Kidney capillary endothelial cell (primary cell): ENCODE data around the gene NEDD4.
"Not testable (repeated sequence)": the region's sequence is repeated elsewhere in the genome, so short reads cannot be mapped to it uniquely, and the experiment has no call there.

Source experiments
- DNase-seq: peaks from one replicate; pipeline ENCODE4 v3.0.0-alpha.2; 2018; ENCODE audit warnings: low spot score

Gene NEDD4

GRCh38 chr15:55993111-55993803, at the start of gene NEDD4:
NEDD4 (minus strand) TSS chr15:55993612; CDS start chr15:55993555, 57 bp downstream.
- DNase-seq = peak; percentile 78

- DNase-seq = no peak
Measured at GRCh38 chr15:56042498-56042897, 49.1 kb upstream of the NEDD4 start.

- DNase-seq = no peak
Measured at GRCh38 chr15:56042031-56042430, 48.6 kb upstream of the NEDD4 start.

- peak; percentile 87 for DNase-seq
Measured at GRCh38 chr15:56040081-56041035, 46.9 kb upstream of the NEDD4 start.

GRCh38 chr15:56038707-56039106, 45.3 kb upstream of the NEDD4 start:
- no peak for DNase-seq

- no peak for DNase-seq
Measured at GRCh38 chr15:56038015-56038414, 44.6 kb upstream of the NEDD4 start.

- no peak for DNase-seq
Measured at GRCh38 chr15:56036546-56037067, 43.2 kb upstream of the NEDD4 start.

- DNase-seq = no peak
Measured at GRCh38 chr15:56035166-56035565, 41.8 kb upstream of the NEDD4 start.

- DNase-seq = no peak
Measured at GRCh38 chr15:56034514-56034913, 41.1 kb upstream of the NEDD4 start.

- DNase-seq = no peak
Measured at GRCh38 chr15:56032373-56032772, 39.0 kb upstream of the NEDD4 start.

- no peak for DNase-seq
Measured at GRCh38 chr15:56031836-56032235, 38.4 kb upstream of the NEDD4 start.

GRCh38 chr15:56031402-56031801, 38.0 kb upstream of the NEDD4 start:
- DNase-seq = no peak

- DNase-seq = no peak
Measured at GRCh38 chr15:56028430-56028829, 35.0 kb upstream of the NEDD4 start.

GRCh38 chr15:56023160-56023559, 29.7 kb upstream of the NEDD4 start:
- DNase-seq = not testable (repeated sequence)

- DNase-seq = no peak
Measured at GRCh38 chr15:56019819-56020486, 26.5 kb upstream of the NEDD4 start.

- no peak for DNase-seq
Measured at GRCh38 chr15:56019060-56019793, 25.8 kb upstream of the NEDD4 start.

GRCh38 chr15:56017920-56018319, 24.5 kb upstream of the NEDD4 start:
- DNase-seq = no peak

- no peak for DNase-seq
Measured at GRCh38 chr15:56017511-56017910, 24.1 kb upstream of the NEDD4 start.

- DNase-seq = no peak
Measured at GRCh38 chr15:56016281-56016680, 22.9 kb upstream of the NEDD4 start.

GRCh38 chr15:56014677-56015076, 21.3 kb upstream of the NEDD4 start:
- DNase-seq = no peak

- not testable (repeated sequence) for DNase-seq
Measured at GRCh38 chr15:56007053-56007452, 13.6 kb upstream of the NEDD4 start.

GRCh38 chr15:56006371-56006770, 13.0 kb upstream of the NEDD4 start:
- not testable (repeated sequence) for DNase-seq
